ENCODE results near the gene ANG.

The ANG gene

DNA sequence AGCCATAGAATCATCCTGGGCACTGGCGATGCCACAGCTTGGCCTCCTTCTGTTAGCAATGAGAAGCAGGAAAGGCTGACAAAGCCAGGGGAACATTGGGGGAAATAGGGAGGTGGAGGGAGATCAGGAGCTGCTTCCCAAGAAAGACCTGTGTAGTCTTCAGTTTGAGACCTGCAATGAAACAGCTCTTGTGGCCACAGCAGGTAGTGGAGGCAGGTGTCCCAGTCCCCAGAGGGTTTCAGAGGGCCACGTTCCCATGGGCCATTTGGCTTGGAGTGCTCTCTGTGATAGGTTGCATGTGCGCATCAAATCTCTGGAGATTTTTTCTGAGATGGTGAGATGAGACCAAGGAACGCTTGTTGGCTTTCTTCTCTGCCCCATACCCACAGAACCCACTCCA, 32.7 kb upstream of the ANG start:
- TF ChIP-seq, protein P1, sequence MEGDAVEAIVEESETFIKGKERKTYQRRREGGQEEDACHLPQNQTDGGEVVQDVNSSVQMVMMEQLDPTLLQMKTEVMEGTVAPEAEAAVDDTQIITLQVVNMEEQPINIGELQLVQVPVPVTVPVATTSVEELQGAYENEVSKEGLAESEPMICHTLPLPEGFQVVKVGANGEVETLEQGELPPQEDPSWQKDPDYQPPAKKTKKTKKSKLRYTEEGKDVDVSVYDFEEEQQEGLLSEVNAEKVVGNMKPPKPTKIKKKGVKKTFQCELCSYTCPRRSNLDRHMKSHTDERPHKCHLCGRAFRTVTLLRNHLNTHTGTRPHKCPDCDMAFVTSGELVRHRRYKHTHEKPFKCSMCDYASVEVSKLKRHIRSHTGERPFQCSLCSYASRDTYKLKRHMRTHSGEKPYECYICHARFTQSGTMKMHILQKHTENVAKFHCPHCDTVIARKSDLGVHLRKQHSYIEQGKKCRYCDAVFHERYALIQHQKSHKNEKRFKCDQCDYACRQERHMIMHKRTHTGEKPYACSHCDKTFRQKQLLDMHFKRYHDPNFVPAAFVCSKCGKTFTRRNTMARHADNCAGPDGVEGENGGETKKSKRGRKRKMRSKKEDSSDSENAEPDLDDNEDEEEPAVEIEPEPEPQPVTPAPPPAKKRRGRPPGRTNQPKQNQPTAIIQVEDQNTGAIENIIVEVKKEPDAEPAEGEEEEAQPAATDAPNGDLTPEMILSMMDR (conservative IDR thresholded peaks at IDR 0.05; ENCODE audit: low read depth, low read length), result no peak
- DNase-seq (ENCODE audit: low read depth), result no peak
- H3K4me3 ChIP-seq (ENCODE audit: low read depth, low read length), result no peak overlapping the region

DNA sequence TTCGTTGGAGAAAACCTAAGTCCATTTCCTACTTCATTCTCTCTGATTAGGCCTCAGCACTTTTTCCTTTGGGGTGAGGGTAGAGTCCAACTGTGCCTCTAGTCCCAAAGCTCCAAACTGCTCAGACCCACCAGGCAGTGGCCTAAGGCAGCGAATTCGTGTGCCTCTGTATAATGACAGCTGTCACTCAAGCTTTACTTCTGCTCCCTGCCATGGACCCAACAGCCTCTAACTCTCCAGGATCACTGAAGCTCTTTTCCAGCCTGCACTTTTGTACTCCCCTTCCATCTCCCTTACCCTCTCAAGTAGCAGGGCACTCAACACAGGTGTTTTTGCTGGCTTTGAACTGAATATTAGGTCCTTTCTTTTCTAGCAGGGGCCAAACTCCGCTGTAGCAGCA, 32.3 kb upstream of the ANG start:
- DNase-seq (ENCODE audit: low read depth), result no peak
- TF ChIP-seq, protein P1 (conservative IDR thresholded peaks at IDR 0.05; ENCODE audit: low read depth, low read length), result no peak
- H3K4me3 ChIP-seq (ENCODE audit: low read depth, low read length), result no peak overlapping the region

DNA sequence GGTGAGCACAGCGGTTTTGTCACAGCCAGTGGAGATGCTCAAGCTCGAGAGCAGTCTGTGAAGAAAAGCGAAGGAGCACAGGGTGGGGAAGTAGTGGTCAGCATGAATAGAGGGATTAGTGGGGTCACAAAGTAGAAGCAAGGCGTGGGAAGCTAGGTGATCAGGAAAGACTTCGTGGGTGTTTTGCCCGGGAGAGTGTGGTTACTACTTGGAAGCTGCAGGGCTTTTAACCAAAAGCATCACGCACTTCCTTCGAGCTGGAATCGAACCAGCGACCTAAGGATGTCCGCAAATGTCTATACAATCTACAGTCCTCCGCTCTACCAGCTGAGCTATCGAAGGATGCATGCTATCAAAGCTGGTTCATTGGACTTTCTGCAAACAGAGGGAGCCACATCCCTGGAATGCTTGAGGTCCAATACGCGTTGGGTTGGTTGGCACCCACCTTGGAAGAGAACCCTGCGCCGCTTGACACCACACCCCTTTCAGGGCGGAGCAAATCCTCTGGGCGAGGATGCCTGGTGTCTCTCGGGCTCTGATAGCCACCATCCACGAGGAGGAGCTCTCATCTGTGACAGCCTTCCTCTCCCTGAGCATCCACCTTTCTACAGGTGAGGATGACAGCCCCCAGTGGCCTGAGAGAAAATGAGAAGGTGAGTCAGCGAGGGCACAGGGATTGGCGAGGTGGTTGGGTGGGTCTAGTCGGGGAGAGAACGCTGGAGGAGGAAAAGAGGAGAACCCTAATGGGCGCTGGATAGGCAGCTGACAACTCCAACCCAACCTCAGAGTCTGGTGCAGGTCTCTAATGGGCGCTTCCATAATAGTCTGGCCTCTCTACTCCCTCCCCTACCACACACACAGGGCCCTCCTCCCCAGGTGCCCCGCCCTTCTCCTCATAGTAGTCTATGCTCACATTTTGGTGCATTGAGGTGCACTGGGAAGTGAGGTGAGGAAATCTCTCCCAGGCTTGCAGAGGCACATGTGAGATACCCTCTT, 31.1 kb upstream of the ANG start:
- H3K4me3 ChIP-seq (ENCODE audit: low read depth, low read length), result no peak overlapping the region
- peak; percentile 7 for DNase-seq (ENCODE audit: low read depth)
- TF ChIP-seq, protein P1 (conservative IDR thresholded peaks at IDR 0.05; ENCODE audit: low read depth, low read length), result peak; percentile 31

DNA sequence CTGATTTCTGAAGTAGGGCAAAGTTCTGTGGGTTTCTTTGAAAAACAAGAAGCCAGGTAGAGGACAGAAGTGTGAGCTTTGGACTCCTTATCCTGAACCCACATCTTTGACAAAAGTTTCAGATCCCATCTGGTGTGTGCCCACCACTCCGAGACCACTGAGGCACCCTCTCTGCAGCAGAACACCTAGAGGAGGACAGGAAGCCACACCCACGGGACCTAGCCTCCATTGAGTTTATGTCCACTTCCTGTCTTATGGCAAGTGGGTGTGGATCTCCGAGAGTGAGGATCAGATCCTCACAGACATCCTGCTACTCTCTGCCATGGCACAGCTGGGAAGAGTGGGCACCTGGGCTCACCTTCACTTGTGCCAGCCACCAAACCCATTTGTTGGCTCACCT, 30.3 kb upstream of the ANG start:
- no peak overlapping the region for H3K4me3 ChIP-seq (ENCODE audit: low read depth, low read length)
- DNase-seq (ENCODE audit: low read depth), result no peak
- TF ChIP-seq, protein P1 (conservative IDR thresholded peaks at IDR 0.05; ENCODE audit: low read depth, low read length), result no peak

DNA sequence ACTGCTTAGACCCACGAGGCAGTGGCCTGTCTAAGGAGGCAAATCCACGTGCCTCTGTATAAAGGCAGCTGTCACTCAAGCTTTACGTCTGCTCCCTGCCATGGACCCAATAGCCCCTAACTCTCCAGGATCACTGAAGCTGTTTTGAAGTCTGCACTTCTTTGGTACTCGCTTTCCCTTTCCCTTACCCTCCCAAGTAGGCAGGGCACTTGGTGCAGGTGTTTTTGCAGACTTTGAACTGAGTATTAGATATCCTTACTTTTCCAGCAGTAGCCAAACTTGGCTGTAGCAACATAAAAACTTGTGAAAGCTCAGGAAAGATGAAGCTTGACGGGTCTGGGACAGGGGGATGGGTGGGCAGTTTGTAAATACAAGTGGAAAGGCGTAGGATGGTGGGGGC, 29.2 kb upstream of the ANG start:
- TF ChIP-seq, protein P1 (conservative IDR thresholded peaks at IDR 0.05; ENCODE audit: low read depth, low read length), result no peak
- no peak for DNase-seq (ENCODE audit: low read depth)
- no peak overlapping the region for H3K4me3 ChIP-seq (ENCODE audit: low read depth, low read length)

DNA sequence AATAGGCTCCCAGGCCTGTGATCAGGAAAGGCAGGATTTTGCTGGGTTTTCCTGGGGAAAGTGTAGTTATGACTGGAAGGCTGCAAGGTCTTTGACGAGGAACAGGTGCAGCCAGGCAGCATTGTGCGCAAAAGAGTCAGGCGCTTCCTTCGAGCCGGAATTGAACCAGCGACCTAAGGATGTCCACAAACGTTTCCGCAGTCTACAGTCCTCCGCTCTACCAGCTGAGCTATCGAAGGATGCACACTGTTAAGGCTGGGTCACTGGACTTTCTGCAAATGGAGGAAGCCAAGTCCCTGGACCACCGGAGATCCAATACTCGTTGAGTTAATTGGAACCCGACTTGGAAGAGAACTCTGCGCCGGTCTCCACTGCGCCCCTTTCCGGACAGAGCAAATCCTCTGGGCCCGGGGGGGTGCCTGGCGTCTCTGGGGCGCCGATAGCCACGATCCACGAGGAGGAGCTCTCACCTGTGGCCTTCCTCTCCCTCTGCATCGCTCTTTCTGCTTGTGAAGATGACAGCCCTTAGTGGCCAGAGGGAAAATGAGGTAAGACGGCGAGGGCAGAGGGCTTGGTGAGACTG, 28.7 kb upstream of the ANG start:
- TF ChIP-seq, protein P1 (conservative IDR thresholded peaks at IDR 0.05; ENCODE audit: low read depth, low read length), result no peak
- no peak overlapping the region for H3K4me3 ChIP-seq (ENCODE audit: low read depth, low read length)

More for the DNA sequence above, 28.7 kb upstream of the ANG start:
- DNase-seq (ENCODE audit: low read depth), result no peak

Measured in choroid plexus epithelial cell (primary cell).